Ectodermal cell (in vitro differentiated cells): ENCODE data around the gene TLE3.

ENCODE experiments used
- H3K27ac ChIP-seq: 2 replicates; pipeline ENCODE4 v1.7.0; 2013; ENCODE audit warnings: mild to moderate bottlenecking, low read depth, low read length; ENCODE audit not compliant: insufficient read depth, poor library complexity, severe bottlenecking
- H3K27me3 ChIP-seq: 2 replicates; pipeline ENCODE4 v1.7.0; 2013; ENCODE audit warnings: mild to moderate bottlenecking, low read length; ENCODE audit not compliant: insufficient read depth, control insufficient read depth, poor library complexity, severe bottlenecking
- H3K36me3 ChIP-seq: one replicate; pipeline ENCODE4 v1.7.0; 2013; ENCODE audit warnings: low read length; ENCODE audit not compliant: control insufficient read depth, insufficient read depth
- H3K4me1 ChIP-seq: one replicate; pipeline ENCODE4 v1.7.0; 2013; ENCODE audit warnings: low read length; ENCODE audit not compliant: control insufficient read depth, insufficient read depth
- H3K4me3 ChIP-seq: 2 replicates; pipeline ENCODE4 v1.7.0; 2013; ENCODE audit warnings: low read depth, low read length, control low read depth; ENCODE audit not compliant: insufficient read depth
- H3K9me3 ChIP-seq: 2 replicates; pipeline ENCODE4 v1.7.0; 2013; ENCODE audit warnings: mild to moderate bottlenecking, low read length, moderate library complexity; ENCODE audit not compliant: control insufficient read depth
- WGBS, 2 experiments: methylation state at CpG; one replicate each; pipeline ENCODE4 v1.1.7; 2013; ENCODE audit warnings: missing lambda C conversion rate in 2 of 2; 5-methylcytosine and 5-hydroxymethylcytosine counted together

The TLE3 gene

GRCh38 chr15:70063261-70063925 lies 34.3 kb downstream of the TLE3 start:
- WGBS, 2 experiments, result 90 to 92% methylated on average over 17 of the region's 17 CpGs
- Histone ChIP-seq H3K27ac (no peak overlapping the region), H3K4me3 (no peak overlapping the region), H3K27me3 (no peaks in the 10 kb centered on the region), H3K36me3 (peaks cover 48% of the 10 kb centered on the region), H3K4me1 (peaks cover 4% of the 10 kb centered on the region), H3K9me3 (no peaks in the 10 kb centered on the region)

DNA sequence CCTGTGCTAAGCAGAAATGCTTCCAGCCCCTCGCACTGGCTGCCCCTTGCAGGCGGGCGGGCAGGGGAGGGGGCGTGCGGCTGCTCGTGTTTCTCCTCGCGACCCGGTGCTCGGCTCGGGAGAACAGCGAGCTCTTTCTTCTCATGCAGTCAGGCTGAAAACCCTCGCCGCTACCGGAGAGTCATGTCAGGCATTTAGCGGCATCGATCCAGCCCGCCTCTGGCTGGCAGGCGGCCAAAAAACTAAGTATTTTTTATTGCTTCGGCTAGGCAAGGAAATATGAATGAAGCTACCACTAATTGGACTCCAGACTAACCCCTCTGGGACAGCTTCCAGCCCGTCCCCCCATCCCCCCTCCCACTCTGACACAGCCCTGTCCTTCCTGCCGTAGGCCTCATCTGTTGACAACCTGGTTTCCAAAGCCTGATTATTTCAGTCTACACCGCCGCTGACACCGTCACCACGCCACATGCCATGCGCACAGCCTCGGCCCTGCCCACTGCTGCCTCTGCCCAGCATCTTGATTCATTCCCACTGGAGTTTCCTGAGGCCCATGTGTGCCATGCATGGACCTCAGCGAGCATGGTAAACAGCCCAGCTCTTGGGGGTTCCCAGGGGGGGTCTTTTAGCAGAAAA lies 35.3 kb downstream of the TLE3 start:
- H3K27me3 ChIP-seq, result no peaks in the 10 kb centered on the region
- H3K4me1 ChIP-seq, result peaks cover 4% of the 10 kb centered on the region
- peaks cover 53% of the 10 kb centered on the region for H3K36me3 ChIP-seq
- WGBS, 2 experiments, result 92 to 94% methylated on average over 29 of the region's 29 CpGs
- H3K27ac ChIP-seq, result no peak overlapping the region
- H3K4me3 ChIP-seq, result no peak overlapping the region
- H3K9me3 ChIP-seq, result no peaks in the 10 kb centered on the region

- no peak overlapping the region for H3K4me3 ChIP-seq
- no peaks in the 10 kb centered on the region for H3K9me3 ChIP-seq
- peaks cover 4% of the 10 kb centered on the region for H3K4me1 ChIP-seq
- 93 to 95% methylated on average over 15 of the region's 15 CpGs for WGBS, 2 experiments
- no peaks in the 10 kb centered on the region for H3K27me3 ChIP-seq
- peaks cover 53% of the 10 kb centered on the region for H3K36me3 ChIP-seq
- H3K27ac ChIP-seq, result no peak overlapping the region
Measured at GRCh38 chr15:70061696-70062270, 35.9 kb downstream of the TLE3 start.

DNA sequence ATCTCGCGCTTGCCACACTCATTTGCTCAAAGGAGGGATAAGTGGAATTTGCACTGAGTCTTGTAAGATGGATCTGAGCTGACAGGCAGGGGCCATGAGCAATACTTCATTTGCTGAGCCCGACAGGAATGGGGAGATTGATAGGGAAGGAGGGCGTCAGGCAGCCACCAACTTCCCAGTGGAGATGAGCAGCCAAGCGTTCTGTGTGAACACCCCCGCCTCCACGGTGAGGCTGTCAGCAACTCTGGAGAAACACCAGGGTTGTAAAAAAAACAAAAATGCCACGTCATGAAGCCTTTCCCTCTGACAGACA lies 36.8 kb downstream of the TLE3 start:
- Histone ChIP-seq H3K36me3 (peaks cover 51% of the 10 kb centered on the region), H3K4me1 (peaks cover 4% of the 10 kb centered on the region), H3K9me3 (no peaks in the 10 kb centered on the region), H3K4me3 (no peak overlapping the region), H3K27ac (no peak overlapping the region), H3K27me3 (no peaks in the 10 kb centered on the region)
- 92 to 93% methylated on average over 8 of the region's 8 CpGs for WGBS, 2 experiments

GRCh38 chr15:70060214-70060992 lies 37.3 kb downstream of the TLE3 start:
- peaks cover 49% of the 10 kb centered on the region for H3K36me3 ChIP-seq
- no peaks in the 10 kb centered on the region for H3K27me3 ChIP-seq
- H3K9me3 ChIP-seq, result no peaks in the 10 kb centered on the region
- no peak overlapping the region for H3K4me3 ChIP-seq
- WGBS, 2 experiments, result 94 to 95% methylated on average over 26 of the region's 26 CpGs
- H3K27ac ChIP-seq, result no peak overlapping the region
- peaks cover 4% of the 10 kb centered on the region for H3K4me1 ChIP-seq

DNA sequence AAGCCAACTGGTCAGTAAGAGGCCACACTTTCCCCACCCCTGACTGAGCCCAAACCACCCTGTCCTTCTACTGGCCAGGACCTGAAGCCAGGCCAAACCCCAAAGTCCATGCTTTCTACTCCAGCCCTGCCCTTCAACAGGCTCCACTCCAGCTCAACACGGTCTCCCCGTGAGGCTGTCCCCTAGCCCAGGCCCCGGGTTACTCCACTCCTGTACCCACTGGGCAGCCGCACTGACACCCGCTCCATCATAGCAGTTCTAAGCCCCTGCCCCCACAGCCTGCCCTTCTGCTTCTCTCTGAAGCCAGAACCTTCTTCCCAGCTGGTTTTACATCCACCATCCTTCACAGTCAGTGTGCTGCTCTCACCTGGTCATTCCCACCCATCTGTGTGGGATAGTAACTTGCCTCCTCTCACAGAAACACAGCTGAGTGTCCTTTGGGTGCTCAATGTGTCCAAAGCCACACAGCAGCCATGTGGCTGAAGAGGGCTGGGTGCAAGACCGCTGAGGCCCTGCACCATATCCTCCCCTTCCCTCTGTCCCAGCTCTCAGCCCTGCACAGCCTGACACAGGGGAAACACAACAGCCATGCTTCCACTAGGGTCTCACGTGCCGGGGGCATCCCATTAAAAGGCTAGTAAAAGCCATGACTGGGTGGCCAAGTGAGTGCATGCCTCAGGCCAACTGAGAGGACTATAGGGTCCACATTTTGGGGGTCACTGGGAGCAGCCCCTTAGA lies 38.1 kb downstream of the TLE3 start:
- H3K27ac ChIP-seq, result no peak overlapping the region
- H3K4me3 ChIP-seq, result no peak overlapping the region
- peaks cover 49% of the 10 kb centered on the region for H3K36me3 ChIP-seq
- H3K9me3 ChIP-seq, result no peaks in the 10 kb centered on the region
- 87 to 89% methylated on average over 8 of the region's 8 CpGs for WGBS, 2 experiments
- H3K4me1 ChIP-seq, result peaks cover 4% of the 10 kb centered on the region
- H3K27me3 ChIP-seq, result no peaks in the 10 kb centered on the region

GRCh38 chr15:70058642-70059360 lies 38.9 kb downstream of the TLE3 start:
- Histone ChIP-seq H3K4me3 (no peak overlapping the region), H3K27me3 (no peaks in the 10 kb centered on the region), H3K9me3 (no peaks in the 10 kb centered on the region), H3K36me3 (peaks cover 53% of the 10 kb centered on the region), H3K27ac (no peak overlapping the region), H3K4me1 (peaks cover 4% of the 10 kb centered on the region)
- WGBS, 2 experiments, result 95 to 98% methylated on average over 11 of the region's 11 CpGs

- WGBS, 2 experiments, result 93 to 94% methylated on average over 21 of the region's 21 CpGs
- H3K4me1 ChIP-seq, result peaks cover 4% of the 10 kb centered on the region
- H3K9me3 ChIP-seq, result no peaks in the 10 kb centered on the region
- no peaks in the 10 kb centered on the region for H3K27me3 ChIP-seq
- peaks cover 61% of the 10 kb centered on the region for H3K36me3 ChIP-seq
- H3K27ac ChIP-seq, result no peak overlapping the region
- no peak overlapping the region for H3K4me3 ChIP-seq
Measured at GRCh38 chr15:70057931-70058641, 39.6 kb downstream of the TLE3 start.

GRCh38 chr15:70056091-70056680 lies 41.5 kb downstream of the TLE3 start:
- Histone ChIP-seq H3K9me3 (no peaks in the 10 kb centered on the region), H3K4me1 (no peaks in the 10 kb centered on the region), H3K27me3 (no peaks in the 10 kb centered on the region), H3K4me3 (no peak overlapping the region), H3K36me3 (peaks cover 67% of the 10 kb centered on the region), H3K27ac (no peak overlapping the region)
- WGBS, 2 experiments, result 87 to 93% methylated on average over 9 of the region's 9 CpGs
